ENCODE data around the gene EHBP1.
"Not testable (repeated sequence)": the region's sequence is repeated elsewhere in the genome, so short reads cannot be mapped to it uniquely, and the experiment has no call there.

Gene EHBP1

DNA sequence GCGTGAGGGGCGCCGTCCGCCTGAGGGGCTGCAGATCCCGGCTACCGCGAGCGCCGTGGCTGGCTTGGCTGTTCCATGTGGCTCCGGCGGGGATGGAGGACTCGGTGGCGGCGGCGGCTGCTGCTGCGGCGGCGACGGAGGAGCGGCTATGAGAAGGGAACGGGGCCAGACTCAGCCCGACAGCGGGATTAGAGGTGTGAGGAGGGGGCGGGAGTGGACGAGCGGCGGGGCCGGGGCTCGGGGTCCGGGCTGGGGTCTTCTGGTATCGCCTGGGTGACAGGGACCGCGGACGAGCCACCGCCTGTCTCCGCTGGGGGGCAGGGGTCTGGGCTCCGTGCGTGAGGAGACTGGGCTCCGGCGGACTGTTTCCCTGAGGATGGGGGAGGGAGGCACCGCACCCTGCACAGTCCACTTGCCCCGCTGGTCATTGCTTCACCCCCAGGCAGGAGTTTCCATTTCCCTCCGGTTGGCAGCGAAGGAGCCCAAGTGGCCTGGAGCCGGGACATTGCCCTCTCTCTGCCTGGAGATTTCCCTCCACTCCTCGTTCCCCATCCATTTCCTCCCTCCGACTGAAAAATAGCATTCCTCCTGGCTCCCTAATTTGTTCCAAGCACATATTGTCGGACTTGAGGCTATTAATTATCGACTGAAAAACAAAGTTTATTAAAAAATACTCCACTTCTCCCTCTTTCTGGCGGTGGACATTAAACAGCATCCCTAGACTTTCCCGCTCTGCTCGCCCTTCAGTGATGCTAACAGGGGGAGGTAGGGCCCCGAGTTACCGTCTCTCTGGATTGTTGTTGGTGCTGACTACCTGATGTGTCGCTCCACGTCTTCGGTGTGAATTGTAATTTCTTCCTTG, 577 bp downstream of the EHBP1 start:
- DNase-seq (ENCODE audit: low read depth) = peak; percentile 21

DNA sequence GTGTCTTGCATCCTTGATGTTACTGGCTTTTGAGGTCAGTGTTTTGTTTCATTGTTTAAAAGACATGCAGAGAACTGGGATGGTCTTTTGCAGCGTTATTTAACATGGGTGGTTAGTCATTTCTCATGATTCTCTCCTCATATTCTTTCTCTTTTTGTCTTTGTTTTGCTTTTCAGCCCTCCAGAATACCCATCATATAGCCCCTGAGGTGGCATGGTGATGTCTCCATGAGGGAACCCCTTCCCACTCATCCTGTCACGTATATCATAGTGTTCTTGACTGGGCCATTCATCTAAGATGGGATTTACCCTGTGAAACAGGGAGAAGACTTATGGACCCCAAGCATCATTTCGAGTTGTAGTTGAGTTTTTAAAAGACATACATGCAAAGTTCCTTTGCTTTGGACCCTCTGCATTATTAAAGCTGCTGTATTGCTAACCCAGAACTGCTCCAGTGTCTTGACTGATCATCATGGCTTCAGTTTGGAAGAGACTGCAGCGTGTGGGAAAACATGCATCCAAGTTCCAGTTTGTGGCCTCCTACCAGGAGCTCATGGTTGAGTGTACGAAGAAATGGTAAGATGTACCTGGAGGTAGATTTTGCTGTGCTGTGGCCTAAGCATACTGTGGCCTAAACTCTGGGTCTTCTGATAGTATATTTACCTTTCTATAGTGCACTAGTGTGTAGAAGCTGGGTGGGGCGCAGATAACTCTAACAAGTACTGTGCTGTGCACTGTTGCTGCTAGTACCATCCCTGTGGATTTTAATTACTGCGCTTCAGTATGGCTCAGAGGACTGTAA, 1.4 kb downstream of the EHBP1 start:
- no peak for DNase-seq (ENCODE audit: low read depth)

DNA sequence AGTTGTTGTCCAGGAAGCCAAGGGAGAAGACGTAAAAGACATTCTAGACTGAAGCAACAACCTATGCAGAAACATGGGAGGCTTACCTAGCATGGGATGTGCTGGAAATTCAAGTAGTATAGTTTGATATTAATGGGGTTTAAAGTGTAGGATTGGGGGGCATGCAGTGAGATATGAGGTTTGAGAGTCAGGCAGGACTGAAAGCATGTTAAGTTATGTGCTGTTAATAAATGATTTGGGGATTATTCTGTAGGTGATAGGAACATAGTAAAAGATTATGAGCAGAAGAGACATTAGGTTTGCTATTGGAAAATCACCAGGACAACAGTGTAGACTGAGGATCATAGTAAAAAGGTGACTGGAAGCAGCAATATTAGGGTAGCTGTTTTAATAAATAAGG, 3.2 kb downstream of the EHBP1 start:
- DNase-seq (ENCODE audit: low read depth) = no peak

DNA sequence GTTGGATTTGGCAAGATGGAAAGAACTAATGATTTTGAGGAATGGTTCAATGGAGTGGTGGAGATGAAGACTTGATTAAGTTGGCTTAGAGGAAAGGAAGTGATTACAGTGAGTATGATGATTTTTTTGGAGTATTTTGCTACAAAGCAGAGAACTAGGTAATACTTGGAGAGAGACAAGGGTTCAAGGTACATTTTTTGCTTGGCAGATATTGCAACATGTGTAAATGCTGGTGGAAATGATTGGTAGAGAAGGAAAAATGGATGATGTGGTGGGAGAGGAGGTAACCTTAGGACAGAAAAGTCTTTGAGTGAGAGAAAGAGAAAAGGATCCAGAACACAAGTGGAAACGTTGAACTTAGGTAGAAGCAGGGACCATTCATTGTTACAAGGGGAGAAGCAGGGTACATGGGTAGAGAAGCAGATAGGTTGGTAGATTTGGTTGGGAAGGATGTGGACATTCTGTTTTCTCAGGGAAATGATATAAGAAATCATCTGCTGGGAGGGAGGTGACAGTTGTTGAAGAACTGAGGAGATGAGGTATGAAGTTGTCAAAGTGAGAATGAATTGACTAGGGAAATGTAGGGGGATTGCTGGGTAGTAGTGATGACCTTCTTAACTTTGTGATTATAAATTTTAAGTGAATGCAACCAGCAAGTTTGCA, 6.5 kb downstream of the EHBP1 start:
- no peak for DNase-seq (ENCODE audit: low read depth)

DNA sequence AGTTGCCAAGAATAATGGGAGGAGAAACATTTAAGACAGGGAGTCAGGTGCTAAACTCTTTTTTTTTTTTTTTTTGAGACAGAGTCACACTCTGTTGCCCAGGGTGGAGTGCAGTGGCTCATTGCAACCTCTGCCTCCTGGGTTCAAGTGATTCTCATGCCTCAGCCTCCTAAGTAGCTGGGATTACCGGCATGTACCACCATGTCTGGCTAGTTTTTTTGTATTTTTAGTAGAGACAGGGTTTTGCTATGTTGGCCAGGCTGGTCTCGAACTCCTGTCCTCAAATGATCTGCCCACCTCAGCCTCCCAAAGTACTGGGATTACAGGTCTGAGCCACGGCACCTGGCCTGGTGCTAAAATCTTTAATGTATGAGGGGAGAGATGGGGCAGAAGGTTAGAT, 7.7 kb downstream of the EHBP1 start:
- DNase-seq (ENCODE audit: low read depth) = not testable (repeated sequence)

DNA sequence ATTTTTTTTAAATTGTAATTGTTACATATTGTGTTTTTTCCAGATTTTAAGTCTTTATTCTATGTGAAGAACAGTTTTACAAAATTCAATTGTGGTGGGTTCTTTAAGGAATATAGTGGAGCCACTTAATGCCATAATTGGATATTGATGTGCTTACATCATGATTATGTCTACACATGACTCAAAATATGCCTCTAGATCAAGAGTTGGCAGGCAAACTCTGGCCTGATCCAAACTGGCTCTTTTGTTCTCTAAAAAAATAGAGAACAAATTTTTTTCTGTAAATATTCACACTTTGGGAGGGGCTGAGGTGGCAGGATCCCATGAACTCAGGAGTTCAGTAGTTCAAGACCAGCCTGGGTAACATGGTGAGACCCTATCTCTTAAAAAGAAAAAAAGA, 8.3 kb downstream of the EHBP1 start:
- no peak for DNase-seq (ENCODE audit: low read depth)

DNA sequence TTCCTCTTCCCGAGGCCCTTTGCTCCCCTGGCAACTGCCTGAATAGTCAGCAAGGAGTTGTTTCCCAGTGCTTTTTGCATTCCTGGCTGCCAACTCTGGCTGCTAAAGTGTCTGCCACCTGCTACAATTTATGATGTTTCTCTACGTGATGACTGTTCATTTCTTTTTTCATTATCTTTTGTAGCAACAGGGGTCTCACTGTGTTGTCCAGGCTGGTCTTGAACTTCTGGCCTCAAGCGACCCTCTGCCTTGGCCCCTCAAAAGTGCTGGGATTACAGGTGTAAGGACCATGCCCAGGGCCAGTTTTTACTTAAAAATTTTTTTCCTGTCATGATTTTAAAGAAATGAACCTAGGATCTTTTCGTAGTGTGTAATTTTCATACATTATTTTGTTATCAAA, 11.3 kb downstream of the EHBP1 start:
- no peak for DNase-seq (ENCODE audit: low read depth)

DNA sequence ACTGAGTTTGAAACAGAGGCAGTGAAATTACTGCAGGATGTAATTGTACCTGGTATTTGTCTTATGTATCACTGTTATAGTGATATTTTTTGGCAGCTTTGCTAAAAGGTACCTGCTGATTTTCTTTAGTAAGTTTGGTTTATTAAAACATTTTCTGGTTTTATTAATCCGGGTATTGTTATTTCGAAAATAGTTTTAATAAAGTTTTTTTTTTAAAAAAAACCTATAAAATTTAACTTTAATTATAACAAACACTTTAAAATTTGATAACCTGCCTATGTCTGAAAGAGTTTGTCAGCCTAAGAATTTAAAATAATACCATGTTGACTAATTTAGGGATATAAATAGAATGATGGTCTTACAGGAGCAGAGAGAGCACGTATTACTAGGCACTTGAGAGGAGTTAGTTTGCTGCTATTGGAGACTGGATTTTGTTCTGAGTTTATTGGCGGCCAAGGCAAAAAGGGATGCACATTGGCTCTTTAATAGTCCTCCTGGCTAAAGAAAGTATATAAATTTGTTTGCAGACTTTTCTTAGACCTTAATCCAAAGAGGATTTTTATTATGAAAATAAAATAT, 12.1 kb downstream of the EHBP1 start:
- no peak for DNase-seq (ENCODE audit: low read depth)

DNA sequence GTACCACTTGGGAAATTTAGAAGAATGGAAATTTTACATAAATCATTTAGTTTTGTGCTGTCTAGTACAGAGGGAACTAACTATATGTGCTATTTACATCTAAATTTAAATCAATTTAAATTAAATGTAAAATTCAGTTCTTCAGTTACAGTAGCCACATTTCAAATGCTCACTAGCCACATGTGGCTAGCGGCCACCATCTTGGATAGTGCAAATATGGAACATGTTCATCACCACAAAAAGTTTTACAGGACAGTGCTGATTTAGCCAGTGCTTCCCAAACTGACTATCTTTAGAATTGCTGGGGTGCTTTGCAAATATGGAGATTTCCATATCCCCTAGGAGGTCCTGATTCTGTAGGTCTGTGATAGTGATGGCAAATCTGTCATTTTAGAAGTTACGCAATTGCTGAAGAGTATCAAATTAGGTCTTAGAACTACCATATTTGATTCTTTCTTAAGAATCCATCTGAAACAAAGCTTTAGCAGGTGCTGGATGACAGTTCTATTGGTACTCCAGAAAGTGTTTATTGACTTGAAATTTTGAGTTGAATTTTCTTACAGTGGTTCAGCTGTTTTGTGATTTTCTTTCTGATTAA, 12.8 kb downstream of the EHBP1 start:
- DNase-seq (ENCODE audit: low read depth) = no peak

DNA sequence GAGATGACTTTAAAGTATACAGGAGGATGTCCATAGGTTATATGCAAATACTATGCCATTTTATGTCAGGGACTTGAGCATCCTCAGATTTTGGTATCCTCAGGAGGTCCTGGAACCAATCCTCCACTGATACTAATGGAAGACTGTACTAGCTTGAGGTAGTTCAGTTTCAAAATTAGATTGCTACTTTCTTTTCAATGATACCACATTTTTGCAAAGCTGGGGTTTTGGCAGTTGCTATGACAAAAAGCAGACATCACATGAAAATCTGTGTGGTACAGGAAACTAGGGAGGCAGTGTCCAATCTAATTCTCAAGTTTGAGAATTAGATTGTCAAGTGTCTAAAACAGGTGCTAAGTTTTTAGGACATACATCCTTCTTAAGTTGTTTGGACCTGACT, 14.2 kb downstream of the EHBP1 start:
- DNase-seq (ENCODE audit: low read depth) = no peak

DNA sequence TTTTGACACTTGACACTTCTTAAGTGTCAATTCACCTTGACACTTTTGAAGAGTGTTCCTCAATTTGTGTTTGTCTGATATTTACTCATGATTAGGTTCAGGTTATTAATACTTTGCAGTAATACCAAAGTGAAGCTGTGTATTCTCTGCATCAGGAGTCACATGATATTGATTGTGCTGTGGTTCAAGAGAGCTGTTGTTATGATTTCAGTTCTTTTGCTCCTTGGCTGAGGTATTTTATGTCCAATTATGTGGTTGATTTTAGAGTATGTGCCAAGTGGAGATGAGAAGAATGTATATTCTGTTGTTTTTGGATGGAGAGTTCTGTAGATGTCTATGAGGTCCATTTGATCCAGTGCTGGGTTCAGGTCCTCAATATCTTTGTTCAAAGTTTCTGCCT, 17.2 kb downstream of the EHBP1 start:
- no peak for DNase-seq (ENCODE audit: low read depth)

DNA sequence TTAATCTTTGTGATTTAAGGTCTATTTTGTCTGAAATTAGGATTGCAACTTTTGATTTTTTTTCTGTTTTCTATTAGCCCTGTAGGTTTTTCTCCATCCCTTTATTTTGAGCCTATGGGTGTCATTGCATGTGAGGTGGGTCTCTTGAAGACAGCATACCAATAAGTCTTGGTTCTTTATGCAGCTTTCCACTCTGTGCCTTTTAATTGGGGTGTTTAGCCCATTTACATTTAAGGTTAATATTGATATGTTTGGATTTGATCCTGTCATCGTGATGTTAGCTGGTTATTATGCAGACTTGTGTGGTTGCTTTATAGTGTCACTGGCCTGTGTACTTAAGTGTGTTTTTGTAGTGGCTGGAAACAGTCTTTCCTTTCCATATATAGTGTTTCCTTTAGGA, 17.7 kb downstream of the EHBP1 start:
- no peak for DNase-seq (ENCODE audit: low read depth)

DNA sequence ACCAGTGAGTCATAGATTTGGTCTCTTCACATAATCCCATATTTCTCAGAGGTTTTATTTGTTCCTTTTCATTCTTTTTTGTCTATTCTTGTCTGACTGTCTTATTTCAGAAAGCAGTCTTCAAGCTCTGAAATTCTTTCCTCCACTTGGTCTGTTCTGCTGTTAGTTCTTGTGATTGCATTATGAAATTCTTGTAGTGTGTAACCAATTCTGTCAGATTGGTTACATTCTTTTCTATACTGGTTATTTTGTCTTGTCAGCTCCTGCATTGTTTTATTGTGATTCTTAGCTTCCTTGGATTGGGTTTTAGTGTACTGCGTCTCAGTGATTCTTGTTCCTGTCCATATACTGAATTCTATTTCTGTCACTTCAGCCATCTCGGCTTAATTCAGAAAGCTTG, 18.6 kb downstream of the EHBP1 start:
- DNase-seq (ENCODE audit: low read depth) = no peak

DNA sequence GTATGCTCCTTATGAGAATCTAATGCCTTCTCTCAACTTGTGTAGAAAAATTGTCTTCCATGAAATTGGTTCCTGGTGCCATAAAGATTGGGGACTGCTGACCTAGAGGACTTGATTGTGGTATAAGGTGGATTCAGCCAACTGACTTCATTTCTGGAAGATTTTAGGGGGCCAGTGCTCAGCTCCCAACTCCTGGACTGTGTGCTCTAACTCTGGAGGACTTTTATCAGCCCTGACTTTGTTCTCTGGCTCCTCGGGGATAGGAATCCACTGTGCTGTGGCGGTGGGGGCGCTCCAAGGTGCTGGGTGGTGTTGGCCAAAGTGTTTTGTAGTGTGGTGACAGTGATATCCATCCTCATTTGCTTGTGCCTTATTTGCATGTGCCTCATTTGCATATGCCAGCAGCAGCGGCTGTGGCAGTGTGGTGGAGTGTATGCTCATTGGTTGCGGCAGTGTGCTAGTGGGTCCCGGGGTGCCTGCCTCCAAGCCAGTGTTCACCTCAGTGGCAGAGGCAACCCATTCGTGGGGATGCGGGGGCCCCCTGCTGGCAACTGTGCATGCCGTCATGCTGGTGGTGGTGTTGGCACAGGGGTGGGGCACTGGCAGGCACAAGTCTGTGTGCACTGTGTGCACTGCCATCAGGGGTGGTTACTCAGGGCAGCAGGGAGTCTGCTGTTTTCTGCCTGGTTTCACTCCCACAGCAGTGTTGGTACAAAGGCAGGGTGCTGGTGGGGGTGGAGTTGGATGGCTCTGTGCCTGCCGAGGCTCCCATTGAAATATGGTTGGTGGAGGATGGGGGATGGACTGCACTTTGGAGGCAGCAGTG, 19.6 kb downstream of the EHBP1 start:
- no peak for DNase-seq (ENCODE audit: low read depth)

DNA sequence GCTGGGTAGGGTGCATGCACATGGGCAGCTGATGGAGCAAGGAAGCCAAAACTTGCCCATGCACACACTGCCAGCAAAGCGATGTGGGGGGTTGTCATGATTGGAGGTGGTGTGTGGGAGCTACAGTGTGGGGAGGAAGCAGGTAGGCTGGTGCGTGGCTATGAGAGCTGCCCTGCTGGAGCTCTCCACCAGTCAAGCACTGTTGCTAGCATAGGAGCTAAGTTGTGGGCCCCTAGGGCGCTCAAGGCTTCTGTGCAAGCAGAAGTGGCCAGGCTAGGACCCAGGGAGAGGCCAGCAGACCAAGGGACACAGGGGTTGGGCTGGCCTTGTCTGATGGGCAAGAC, 20.2 kb downstream of the EHBP1 start:
- no peak for DNase-seq (ENCODE audit: low read depth)

DNA sequence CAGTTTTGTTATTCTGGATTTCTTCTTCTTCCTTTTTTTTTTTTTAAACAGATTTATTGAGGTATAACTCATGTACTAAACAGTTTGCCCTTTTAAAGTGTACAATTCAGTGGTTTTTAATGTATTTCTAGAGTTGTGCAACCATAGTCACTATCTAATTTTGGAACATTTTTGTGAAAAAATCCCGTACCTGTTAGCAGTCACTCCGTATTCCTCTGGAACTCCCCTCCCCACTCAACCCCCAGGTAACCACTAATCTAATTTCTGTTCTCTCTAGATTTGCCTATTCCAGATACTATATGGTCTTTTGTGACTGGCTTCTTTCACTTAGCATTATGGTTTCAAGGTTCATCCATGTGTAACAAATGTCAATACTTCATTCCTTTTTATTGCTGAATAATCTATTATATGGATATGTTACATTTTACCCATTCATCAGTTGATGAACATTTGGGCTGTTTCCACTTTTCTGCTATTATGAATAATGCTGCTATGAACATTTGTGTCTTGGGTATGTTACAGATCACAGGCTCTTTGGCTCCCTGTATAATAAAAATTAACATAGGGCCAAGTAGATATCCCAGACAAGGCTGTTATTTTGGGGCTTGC, 21.9 kb downstream of the EHBP1 start:
- no peak for DNase-seq (ENCODE audit: low read depth)

DNA sequence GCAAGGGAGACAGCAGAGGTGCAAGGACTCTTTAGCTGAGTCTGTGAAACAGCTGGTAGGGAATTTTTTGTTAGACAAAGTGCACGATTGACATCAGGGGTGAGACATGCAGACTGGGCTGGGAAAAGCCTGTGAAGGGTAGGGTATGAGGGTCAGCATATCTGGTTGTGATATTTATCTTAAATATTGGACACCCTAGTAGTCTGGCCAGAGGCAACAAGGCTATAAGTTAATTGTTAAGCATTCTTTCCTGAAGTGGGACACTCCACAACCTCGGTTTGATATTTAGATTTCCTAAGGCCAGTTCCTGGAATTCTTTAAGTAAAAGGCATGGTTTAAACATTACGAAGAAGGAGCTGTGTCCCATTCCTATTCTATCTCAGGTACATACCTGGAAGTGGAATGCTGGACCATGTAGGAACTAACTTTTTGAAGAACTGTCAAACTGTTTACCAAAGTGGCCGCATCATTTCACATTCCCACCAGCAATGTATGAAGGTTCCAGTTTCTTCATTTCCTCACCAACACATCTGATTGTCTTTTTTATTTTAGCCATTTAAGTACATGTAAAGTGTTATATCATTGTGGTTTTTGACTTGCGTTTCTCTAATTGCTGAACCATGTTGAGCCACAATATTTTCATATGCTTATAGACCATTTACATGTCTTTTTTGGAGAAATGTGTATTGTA, 22.5 kb downstream of the EHBP1 start:
- no peak for DNase-seq (ENCODE audit: low read depth)

DNA sequence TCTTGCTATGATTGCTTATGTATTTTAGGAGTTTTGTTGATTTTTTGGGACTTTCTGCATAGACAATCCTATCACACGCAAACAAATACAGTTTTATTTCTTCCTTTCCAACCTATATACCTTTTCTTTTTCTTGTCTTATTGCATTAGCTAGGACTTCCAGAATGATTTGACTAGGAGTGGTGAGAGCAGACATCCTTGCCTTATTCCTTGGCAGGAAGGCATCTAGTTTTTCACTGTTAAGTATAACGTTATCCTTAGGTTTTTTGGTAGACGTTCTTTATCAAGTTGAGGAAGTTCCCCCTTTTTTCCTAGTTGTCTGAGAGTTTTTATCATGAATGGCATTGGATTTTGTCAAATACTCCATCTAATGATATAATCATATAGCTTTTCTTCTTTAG, 25.8 kb downstream of the EHBP1 start:
- no peak for DNase-seq (ENCODE audit: low read depth)

DNA sequence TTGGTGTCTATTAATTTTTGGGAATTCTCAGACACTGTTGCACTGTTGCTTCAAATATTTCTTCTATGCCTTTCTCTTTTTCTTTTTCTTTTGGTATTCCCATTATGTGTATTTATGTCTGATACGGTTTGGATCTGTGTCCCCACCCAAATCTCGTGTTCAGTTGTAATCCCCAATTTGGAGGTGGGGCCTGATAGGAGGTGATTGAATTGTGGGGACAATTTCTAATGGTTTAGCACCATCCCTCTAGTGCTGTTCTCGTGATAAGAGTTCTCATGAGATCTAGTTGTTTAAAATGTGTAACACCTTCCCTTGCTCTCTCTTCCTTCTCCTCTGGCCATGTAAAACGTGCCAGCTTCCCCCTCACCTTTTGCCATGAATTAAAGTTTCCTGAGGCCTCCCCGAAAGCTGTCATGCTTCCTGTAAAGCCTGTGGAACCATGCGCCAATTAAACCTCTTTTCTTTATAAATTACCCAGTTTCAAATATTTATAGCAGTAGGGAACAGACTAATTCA, 26.8 kb downstream of the EHBP1 start:
- DNase-seq (ENCODE audit: low read depth) = no peak

DNA sequence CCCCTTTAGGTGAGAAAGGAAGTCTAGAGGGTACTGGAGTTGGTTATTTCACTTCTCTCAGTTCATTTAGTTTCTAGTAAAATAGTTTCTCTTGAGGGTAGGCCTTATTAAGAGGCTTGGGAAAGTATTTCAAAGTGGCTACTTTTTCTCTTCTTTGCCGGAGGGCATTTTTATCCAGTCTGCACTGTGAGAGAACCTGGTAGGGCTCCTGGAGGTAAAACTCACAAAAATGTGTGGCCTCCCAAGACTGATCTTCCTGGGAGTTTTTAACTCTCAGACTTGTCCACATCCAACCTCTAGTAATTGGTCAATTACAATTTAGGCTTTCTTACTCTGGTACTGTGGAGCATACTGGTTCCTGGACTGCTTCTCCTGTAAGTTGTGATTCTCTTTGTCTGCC, 28.0 kb downstream of the EHBP1 start:
- no peak for DNase-seq (ENCODE audit: low read depth)
